Hepatocyte (in vitro differentiated cells): Measurements from ENCODE around the gene DCAF4. TPM values are rescaled to one million over a fixed set of nuclear protein-coding genes. Genes with fewer than 3 reads are reported as not detected.

Source experiments
- DNase-seq: peaks from one replicate; pipeline ENCODE4 v3.0.0-alpha.2; 2016; ENCODE audit warnings: low spot score
- H2AFZ ChIP-seq: fragments of 200-600 bp; sonication (generic); 2 replicates; pipeline ENCODE4 v1.6.0; 2016; ENCODE audit warnings: antibody characterized with exemption, mild to moderate bottlenecking
- H3K27ac ChIP-seq: fragments of 200-600 bp; sonication (generic); 2 replicates; pipeline ENCODE4 v1.5.1; 2016; ENCODE audit warnings: mild to moderate bottlenecking
- H3K27me3 ChIP-seq: fragments of 200-600 bp; sonication (generic); 2 replicates; pipeline ENCODE4 v1.6.1; 2016
- H3K36me3 ChIP-seq: fragments of 200-600 bp; sonication (generic); replicated peaks from 2 replicates; pipeline ENCODE4 v1.5.1; 2016; ENCODE audit warnings: low read depth; ENCODE audit not compliant: insufficient read depth
- H3K4me1 ChIP-seq: fragments of 200-600 bp; sonication (generic); 2 replicates; pipeline ENCODE4 v1.5.1; 2016; ENCODE audit warnings: mild to moderate bottlenecking, moderate library complexity; ENCODE audit not compliant: insufficient read depth
- H3K4me2 ChIP-seq: fragments of 200-600 bp; sonication (generic); 2 replicates; pipeline ENCODE4 v1.6.0; 2016
- H3K4me3 ChIP-seq: fragments of 200-600 bp; sonication (generic); 2 replicates; pipeline ENCODE4 v1.5.1; 2016; ENCODE audit warnings: mild to moderate bottlenecking
- H3K79me2 ChIP-seq: fragments of 200-600 bp; sonication (generic); 2 replicates; pipeline ENCODE4 v1.6.0; 2017; ENCODE audit warnings: mild to moderate bottlenecking
- H3K9me2 ChIP-seq: fragments of 200-600 bp; sonication (generic); replicated peaks from 2 replicates; pipeline ENCODE4 v1.6.0; 2017; ENCODE audit warnings: mild to moderate bottlenecking; ENCODE audit not compliant: insufficient read depth
- H3K9me3 ChIP-seq: fragments of 200-600 bp; sonication (generic); 2 replicates; pipeline ENCODE4 v1.5.1; 2016; ENCODE audit warnings: low read depth, mild to moderate bottlenecking
- H4K20me1 ChIP-seq: fragments of 200-600 bp; sonication (generic); 2 replicates; pipeline ENCODE4 v1.6.0; 2016; ENCODE audit warnings: mild to moderate bottlenecking; ENCODE audit not compliant: insufficient read depth, poor library complexity, severe bottlenecking
- EZH2 ChIP-seq: fragments of 200-600 bp; sonication (generic); IDR thresholded peaks from 2 replicates; pipeline ENCODE4 v1.6.1; 2016; ENCODE audit warnings: antibody characterized with exemption, mild to moderate bottlenecking, borderline replicate concordance
- EZH2phosphoT487 ChIP-seq: fragments of 200-600 bp; sonication (generic); IDR thresholded peaks from one replicate; pipeline ENCODE4 v1.6.1; 2018; ENCODE audit warnings: antibody characterized with exemption, mild to moderate bottlenecking, low read depth, moderate library complexity; ENCODE audit not compliant: unreplicated experiment, severe bottlenecking
- WGBS: methylation state at CpG from one replicate; pipeline ENCODE4 v1.1.6; 2016; ENCODE audit warnings: low lambda C conversion rate; ENCODE audit errors: missing lambda C conversion rate; 5-methylcytosine and 5-hydroxymethylcytosine counted together
- polyA plus RNA-seq: library from polyadenylated mRNA; unstranded; fragments of >200 nt; fragmentation: Nextera tagmentation; extraction: Ambion mirVana; gene quantifications from 2 replicates; pipeline ENCODE4 v1.2.1, GENCODE V29; 2016
- total RNA-seq: library from RNA; depleted of rRNA; stranded (reverse); fragments of >200 nt; gene quantifications from 2 replicates; pipeline ENCODE4 v1.2.3, GENCODE V29; 2014
- TF ChIP-seq, protein P1 (sequence below): fragments of 200-600 bp; sonication (generic); IDR thresholded peaks from 2 replicates; pipeline ENCODE4 v1.5.1; 2016; ENCODE audit warnings: antibody characterized with exemption, mild to moderate bottlenecking; ENCODE audit not compliant: poor library complexity

DCAF4 gene
- total and polyA plus RNA-seq, 2 experiments from 2014 or later = 8.5 to 21.6 TPM

DNA sequence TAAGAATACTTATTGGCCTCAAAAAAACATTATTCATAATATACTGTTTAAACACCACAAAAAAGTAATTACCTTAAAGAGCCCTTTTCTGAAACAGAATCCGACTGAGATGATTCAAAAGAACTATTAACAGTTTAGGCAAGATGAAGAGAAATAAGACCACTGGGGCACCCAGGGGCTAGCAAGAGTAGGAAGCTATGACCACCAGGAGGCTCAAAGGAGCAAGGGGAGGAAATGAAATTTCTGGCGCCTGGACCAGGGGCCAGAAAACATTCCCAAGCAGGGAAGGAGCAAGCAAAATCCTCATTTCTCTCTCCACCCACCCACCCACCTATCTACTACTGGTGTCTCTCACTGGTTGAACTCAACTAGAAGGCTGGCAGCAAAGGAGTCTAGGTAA, 6.3 kb upstream of the DCAF4 start:
- Histone ChIP-seq H3K4me3 (no peak overlapping the region), H3K4me2 (no peak overlapping the region), H3K9me3 (no peaks in the 10 kb centered on the region), H4K20me1 (no peaks in the 10 kb centered on the region), H3K27ac (no peak overlapping the region), H3K9me2 (no peaks in the 10 kb centered on the region), H2AFZ (no peak overlapping the region), H3K79me2 (no peaks in the 10 kb centered on the region), H3K36me3 (no peaks in the 10 kb centered on the region), H3K4me1 (no peaks in the 10 kb centered on the region), H3K27me3 (peaks cover 7% of the 10 kb centered on the region)
- TF ChIP-seq EZH2 (no peak), EZH2phosphoT487 (no peak)
- TF ChIP-seq, protein P1, sequence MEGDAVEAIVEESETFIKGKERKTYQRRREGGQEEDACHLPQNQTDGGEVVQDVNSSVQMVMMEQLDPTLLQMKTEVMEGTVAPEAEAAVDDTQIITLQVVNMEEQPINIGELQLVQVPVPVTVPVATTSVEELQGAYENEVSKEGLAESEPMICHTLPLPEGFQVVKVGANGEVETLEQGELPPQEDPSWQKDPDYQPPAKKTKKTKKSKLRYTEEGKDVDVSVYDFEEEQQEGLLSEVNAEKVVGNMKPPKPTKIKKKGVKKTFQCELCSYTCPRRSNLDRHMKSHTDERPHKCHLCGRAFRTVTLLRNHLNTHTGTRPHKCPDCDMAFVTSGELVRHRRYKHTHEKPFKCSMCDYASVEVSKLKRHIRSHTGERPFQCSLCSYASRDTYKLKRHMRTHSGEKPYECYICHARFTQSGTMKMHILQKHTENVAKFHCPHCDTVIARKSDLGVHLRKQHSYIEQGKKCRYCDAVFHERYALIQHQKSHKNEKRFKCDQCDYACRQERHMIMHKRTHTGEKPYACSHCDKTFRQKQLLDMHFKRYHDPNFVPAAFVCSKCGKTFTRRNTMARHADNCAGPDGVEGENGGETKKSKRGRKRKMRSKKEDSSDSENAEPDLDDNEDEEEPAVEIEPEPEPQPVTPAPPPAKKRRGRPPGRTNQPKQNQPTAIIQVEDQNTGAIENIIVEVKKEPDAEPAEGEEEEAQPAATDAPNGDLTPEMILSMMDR = no peak
- 76% methylated on average over 2 of the region's 2 CpGs for WGBS
- DNase-seq = no peak

DNA sequence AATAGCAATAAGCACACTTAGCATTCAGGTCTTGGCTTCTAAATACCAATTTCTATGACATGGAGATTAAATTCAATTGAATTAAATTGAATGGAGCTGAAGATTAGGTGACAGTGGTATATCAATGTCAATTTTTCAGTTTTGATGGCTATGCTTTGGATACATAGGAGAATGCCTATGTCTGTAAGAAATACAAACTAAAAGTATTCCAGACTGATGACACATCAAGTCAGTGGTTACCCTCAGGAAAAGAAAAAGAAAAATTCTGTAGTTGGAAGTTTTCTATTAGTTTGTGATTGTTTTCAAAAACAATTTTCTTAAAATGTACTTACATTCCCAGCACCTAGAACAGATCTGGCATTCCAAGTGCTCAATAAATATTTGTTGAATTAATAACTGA, 4.9 kb upstream of the DCAF4 start:
- no peak overlapping the region for H3K4me2 ChIP-seq
- H3K9me2 ChIP-seq = no peaks in the 10 kb centered on the region
- no peak for TF ChIP-seq EZH2phosphoT487
- no peaks in the 10 kb centered on the region for H4K20me1 ChIP-seq
- no peaks in the 10 kb centered on the region for H3K9me3 ChIP-seq
- no peaks in the 10 kb centered on the region for H3K36me3 ChIP-seq
- H3K27ac ChIP-seq = no peak overlapping the region
- no peaks in the 10 kb centered on the region for H3K4me1 ChIP-seq
- no peak overlapping the region for H2AFZ ChIP-seq
- peaks cover 7% of the 10 kb centered on the region for H3K27me3 ChIP-seq
- H3K79me2 ChIP-seq = no peaks in the 10 kb centered on the region
- DNase-seq = no peak
- H3K4me3 ChIP-seq = no peak overlapping the region

DNA sequence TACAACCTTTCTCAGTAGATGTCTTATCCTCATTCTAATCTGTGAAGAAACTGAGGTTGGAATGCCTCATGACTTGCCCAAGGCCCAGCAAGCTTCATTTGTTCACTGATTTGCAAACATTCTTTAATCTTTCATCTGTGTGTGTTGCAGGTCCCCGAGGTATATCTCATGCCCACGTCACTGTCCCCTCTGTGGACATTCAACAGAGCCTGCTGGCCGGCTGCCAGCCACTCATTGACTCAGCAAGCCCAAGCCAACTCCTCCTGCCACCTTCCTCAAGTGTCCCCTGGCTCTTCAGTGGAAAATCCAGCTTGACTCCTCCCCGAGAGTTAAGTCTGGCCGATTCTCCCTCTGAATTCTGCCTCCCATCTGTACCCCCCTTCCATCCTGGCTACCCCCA, 1.9 kb upstream of the DCAF4 start:
- Histone ChIP-seq H3K36me3 (no peaks in the 10 kb centered on the region), H4K20me1 (no peaks in the 10 kb centered on the region), H2AFZ (no peak overlapping the region), H3K9me3 (no peaks in the 10 kb centered on the region), H3K4me2 (no peak overlapping the region), H3K79me2 (peaks cover 15% of the 10 kb centered on the region), H3K27me3 (no peaks in the 10 kb centered on the region), H3K27ac (no peak overlapping the region), H3K4me1 (no peaks in the 10 kb centered on the region), H3K9me2 (no peaks in the 10 kb centered on the region), H3K4me3 (no peak overlapping the region)
- TF ChIP-seq, protein P1 = no peak
- TF ChIP-seq EZH2phosphoT487 = no peak
- no peak for TF ChIP-seq EZH2
- WGBS = 81% methylated on average over 5 of the region's 5 CpGs
- DNase-seq = peak; percentile 51

DNA sequence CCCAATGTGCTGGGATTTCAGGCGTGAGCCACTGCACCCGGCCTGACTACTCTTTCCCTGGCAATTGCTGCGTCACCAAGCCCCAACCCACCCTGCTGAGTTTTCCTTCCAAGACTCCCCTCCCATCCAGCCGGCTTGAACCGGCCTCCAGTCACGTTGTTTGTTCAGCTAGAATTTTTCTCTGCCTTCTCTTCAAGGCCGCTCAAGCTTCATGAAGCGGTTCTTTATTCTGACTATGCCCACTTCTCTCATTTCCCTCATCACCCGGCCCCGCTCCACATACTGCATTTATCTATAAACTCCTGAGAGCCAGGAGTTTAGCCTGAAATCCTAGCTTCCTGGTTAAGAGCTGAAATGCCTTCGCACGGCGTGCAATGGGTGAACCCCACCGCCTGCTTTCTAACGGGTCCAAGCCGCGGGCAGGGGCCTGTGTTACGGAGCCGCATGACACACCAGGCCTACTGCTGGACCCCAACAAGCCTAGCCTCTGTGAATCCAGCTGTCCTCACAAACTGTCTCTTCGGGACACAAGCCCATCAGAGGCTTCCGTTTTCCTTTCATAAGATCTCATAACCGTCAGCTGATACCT, 999 bp upstream of the DCAF4 start:
- whole genome bisulfite sequencing = 89% methylated on average over 22 of the region's 22 CpGs
- Histone ChIP-seq H3K4me1 (no peaks in the 10 kb centered on the region), H2AFZ (peak overlapping the region; percentile 50), H3K36me3 (no peaks in the 10 kb centered on the region), H4K20me1 (no peaks in the 10 kb centered on the region), H3K79me2 (peaks cover 21% of the 10 kb centered on the region), H3K27ac (peak overlapping the region; percentile 63), H3K4me2 (peak overlapping the region; percentile 80), H3K4me3 (no peak overlapping the region), H3K9me2 (no peaks in the 10 kb centered on the region), H3K9me3 (no peaks in the 10 kb centered on the region), H3K27me3 (no peaks in the 10 kb centered on the region)
- TF ChIP-seq EZH2phosphoT487 = no peak
- no peak for TF ChIP-seq EZH2
- TF ChIP-seq, protein P1 = no peak
- DNase-seq = no peak
